Right ventricle myocardium inferior (tissue), 1 donor: ENCODE data around the gene ASB13. TPM values are rescaled to one million over a fixed set of nuclear protein-coding genes. Genes with fewer than 3 reads are reported as not detected.
"Not testable (repeated sequence)": the region's sequence is repeated elsewhere in the genome, so short reads cannot be mapped to it uniquely, and the experiment has no call there.

Source experiments
- ATAC-seq: fragments of 200-7000 bp; cut with Tn5 transposase; one replicate; pipeline ENCODE4 v1.9.1; 2020; ENCODE audit warnings: mild to moderate bottlenecking, moderate library complexity
- DNase-seq: peaks from one replicate; pipeline ENCODE4 v3.0.0; 2021; ENCODE audit errors: missing footprints
- intact Hi-C: fragments of 100-400 bp; cut with DNase I; formaldehyde crosslinking; loops from one replicate; pipeline ENCODE4 v1.11.0; 2022
- total RNA-seq: library from RNA; stranded (reverse); fragmentation: NEBNext Ultra II Directional; extraction: Animal tissue kit (Norgen Biotek cat#: 25700); gene quantifications from one replicate; pipeline ENCODE4 v1.2.1, GENCODE V29; 2021
- donor health status: DM: no; HTN: yes; CAD: no; lungs with severe emphysema.

ASB13 gene
- total RNA-seq, 1 donor from 2014 or later = 15.4 TPM

- ATAC-seq = no peak
- intact Hi-C loops = no loop called here
- DNase-seq = no peak
Observed at GRCh38 chr10:5600908-5601307, 65.5 kb downstream of the ASB13 start.

GRCh38 chr10:5599613-5600520 lies 66.5 kb downstream of the ASB13 start:
- intact Hi-C loops = no loop called here
- DNase-seq (peak; percentile 13), ATAC-seq (no peak)

- DNase-seq (no peak), ATAC-seq (no peak)
- intact Hi-C loops = no loop called here
Observed at GRCh38 chr10:5598085-5598690, 68.2 kb downstream of the ASB13 start.

DNA sequence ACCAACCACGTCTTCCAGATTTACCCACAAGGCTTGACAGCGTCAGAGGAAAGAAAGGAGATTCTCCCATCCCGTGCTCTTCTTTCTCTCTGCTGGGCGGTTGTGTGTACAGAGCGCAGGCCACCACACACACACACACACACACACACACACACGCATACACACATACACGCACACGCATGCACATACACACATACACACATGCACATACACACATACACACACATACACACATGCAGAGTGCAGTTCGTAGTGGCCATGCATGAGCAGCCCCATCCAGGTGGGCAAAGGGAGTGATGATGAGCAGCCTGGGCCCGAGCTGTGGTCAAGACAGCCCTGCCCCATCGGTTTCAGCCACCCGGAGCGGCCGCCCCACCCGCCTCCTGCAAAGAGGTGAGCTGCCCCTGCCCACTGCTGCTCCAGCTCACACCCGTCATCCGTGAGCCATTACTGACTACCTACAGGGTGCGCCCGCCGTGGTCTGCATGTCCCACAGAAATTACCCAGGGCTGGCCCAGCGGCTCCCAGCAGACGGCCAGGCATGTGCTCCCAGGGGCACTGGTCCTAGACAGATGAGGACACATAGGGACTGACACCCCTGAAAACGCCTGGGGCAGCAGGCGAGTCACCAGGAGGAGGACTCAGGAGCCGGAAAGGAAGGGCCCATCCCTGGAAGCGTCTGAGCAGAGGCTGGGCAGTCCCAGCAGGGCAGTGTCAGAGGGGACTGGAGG lies 69.6 kb downstream of the ASB13 start:
- intact Hi-C loops = no loop called here
- DNase-seq (peak; percentile 48), ATAC-seq (no peak)

DNA sequence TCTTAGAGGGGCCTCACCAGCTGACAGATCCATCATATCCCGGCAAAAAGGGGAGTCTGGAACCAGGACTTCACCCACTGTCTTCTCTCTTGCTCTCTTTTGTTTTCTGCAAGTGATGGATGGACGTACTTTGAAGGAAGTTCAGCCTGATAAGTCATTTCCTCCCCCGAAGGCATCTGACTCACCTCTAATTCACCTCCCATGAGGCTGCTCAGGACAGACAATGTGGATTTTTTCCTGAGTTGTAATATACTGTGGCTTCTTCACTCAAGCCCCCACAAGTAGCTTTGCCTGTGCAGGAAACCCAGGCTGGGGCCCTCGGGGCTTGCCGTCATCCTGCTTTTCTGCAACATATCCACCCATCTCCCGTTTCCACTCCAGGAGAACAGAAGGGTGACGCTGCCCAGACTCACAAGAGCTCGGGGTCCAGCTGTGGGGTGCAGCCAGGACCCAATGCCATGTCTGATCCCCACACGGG lies 70.4 kb downstream of the ASB13 start:
- DNase-seq (no peak), ATAC-seq (no peak)
- intact Hi-C loops = no loop called here

DNA sequence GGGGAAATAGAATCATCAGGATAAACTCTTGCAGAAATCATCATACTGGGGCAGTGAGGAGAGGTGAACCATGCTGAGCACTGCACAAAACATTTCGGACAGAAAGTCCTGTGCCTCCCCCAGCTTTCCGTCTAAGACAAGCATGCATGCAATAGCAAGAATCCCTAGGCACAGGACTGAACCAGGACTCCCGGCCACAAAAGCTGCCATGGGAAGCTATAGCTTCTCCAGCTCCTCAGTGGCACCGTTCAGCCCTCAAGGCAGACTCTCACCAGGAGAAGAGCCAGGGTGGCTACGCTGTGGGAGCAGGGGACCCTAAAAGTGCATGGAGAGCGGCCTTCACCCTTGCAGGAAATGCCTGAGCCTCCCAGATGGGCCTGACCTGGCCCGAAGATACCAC lies 70.8 kb downstream of the ASB13 start:
- ATAC-seq = no peak
- no peak for DNase-seq
- intact Hi-C loops = no loop called here

DNA sequence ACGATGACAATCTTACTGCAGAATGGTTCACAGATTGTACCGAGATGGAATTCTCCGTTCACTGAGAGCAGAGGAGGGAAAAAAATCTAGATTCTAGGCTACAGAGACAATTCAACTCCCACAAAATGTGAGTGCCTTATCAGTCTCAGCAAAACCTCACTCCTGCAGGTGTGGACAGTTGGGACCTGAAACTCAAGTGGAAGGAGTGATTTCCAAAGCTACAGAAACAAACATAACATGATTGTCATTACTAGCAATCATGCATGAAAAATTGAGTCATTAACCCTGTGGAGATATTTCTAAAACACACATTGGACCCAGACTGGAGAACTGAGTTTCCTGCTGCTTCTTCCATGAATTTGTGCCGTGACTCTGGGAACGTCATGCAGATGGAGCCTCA lies 71.3 kb downstream of the ASB13 start:
- intact Hi-C loops = no loop called here
- ATAC-seq (no peak), DNase-seq (no peak)

DNA sequence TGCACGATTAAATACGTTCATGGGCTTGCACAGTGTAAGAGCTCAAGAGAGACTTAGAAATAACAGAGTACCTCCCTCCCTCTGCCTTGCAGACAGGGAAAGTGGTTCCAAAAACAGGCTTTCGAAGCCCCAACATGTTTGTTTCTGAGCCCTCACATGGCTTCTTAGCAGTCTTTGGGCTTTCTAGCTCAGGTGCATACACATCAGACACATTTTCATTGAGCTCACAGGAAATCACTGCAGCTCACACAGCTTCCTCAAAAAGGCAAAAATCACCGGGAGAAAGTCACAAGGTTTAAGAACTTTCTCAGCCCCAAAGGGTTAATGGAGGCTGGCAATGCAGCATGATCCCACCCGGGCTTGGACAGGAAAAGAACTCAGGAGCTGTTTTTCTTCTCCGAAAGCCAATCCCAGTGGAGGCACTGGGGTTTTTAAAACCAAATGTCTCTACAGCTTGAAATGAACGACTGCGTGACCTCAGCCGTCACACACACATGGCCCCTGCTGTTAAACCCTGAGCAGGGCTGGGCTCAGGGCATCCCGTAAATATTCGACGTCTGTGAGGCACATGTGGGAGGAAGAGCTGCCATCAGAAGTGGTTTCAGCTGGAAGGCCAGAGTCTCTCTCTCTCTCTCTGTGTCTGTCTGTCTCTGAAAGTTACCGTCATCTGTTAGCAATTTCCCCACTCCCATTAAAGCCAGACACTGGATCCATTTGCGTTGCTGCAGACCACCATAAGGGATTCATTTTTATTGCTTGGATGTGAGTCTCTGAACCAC lies 71.9 kb downstream of the ASB13 start:
- ATAC-seq (no peak), DNase-seq (peak; percentile 43)
- intact Hi-C loops = no loop called here

DNA sequence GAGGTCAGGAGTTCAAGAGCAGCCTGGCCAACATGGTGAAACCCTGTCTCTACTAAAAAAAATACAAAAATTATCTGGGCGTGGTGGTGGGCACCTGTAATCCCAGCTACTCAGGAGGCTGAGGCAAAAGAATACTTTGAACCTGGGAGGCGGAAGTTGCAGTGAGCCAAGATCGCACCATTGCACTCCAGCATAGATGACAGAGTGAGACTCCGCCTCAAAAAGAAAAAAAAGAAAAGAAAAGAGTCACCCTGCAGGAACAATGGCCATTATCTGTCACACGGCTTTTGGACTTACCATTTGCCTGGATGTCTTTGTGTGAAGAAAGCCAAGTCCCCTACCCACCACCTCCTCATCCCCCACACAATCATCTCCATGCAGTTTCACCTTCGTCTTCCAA lies 73.0 kb downstream of the ASB13 start:
- DNase-seq, ATAC-seq, intact Hi-C loops: not testable (repeated sequence)

DNA sequence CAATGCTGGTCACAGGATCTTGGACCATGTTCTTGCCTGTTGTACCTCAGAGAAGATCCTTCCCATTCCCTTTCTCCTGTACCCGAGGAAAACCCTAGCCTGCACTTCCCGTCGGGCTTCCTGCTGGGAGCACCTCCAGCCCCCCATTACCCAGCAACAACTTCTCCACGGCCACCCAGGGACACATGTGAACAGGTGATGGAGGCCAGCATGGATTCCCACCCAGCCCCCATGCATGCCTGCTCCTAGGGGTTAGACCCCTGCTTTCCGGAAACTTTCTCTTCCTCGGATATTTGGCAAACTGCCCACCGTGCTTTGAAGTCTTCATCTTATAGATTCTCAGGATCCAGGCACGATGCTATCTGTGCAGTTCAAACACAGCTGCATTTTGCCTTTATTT lies 74.3 kb downstream of the ASB13 start:
- DNase-seq (peak; percentile 21), ATAC-seq (no peak)
- intact Hi-C loops = no loop called here

DNA sequence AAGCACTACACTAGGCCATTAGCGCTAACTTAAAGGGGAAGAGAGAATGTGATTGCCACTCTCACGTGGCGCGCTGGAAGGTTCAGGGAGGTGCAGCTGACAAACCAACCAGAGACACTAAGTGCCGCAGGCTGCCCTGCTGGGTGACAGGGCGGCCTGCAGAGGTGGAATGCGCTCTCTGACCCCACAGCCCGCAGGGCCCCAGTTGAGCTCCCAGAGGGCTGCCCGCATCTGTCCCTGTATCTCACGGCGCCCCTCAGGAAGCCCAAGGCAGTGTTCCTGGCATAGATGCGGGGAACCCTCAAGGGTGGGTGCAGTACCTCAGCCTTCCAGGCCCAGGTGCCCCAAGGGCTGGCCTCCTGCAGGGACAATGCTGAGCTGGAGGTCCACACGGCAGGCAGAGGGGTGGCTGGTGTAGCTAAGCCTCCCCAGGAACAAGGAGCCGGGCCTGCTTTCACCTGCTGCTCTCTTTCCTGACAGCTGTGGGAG lies 75.0 kb downstream of the ASB13 start:
- ATAC-seq = no peak
- intact Hi-C loops = no loop called here

GRCh38 chr10:5590816-5591215 lies 75.6 kb downstream of the ASB13 start:
- ATAC-seq (no peak), DNase-seq (no peak)
- intact Hi-C loops = no loop called here

More for the DNA sequence above, 75.0 kb downstream of the ASB13 start:
- peak; percentile 31 for DNase-seq

- DNase-seq = no peak
- no peak for ATAC-seq
- intact Hi-C loops = no loop called here
Observed at GRCh38 chr10:5589661-5590511, 76.5 kb downstream of the ASB13 start.

GRCh38 chr10:5589011-5589660 lies 77.3 kb downstream of the ASB13 start:
- intact Hi-C loops = no loop called here
- DNase-seq = peak; percentile 37
- no peak for ATAC-seq
